Left lung (tissue), 10 donors: ENCODE data around the gene KRT27. TPM values are rescaled to one million over a fixed set of nuclear protein-coding genes. Genes with fewer than 3 reads are reported as not detected.

Source experiments
- ATAC-seq: fragments of 200-7000 bp; cut with Tn5 transposase; one replicate; pipeline ENCODE4 v1.9.1; 2020; ENCODE audit warnings: moderate library complexity
- DNase-seq, 4 donors: peaks; one replicate each; pipeline ENCODE4 v3.0.0-alpha.2; 2013 to 2020
- H3K27ac ChIP-seq, 2 donors: fragments of 200-600 bp; sonication (generic) in 1 of 2; one replicate each; pipeline versions ENCODE4 v1.5.0 to v1.8.0; 2020 to 2021
- H3K27me3 ChIP-seq, 2 donors: fragments of 200-600 bp; sonication (generic) in 1 of 2; one replicate each; pipeline versions ENCODE4 v1.5.0 to v1.8.0; 2020 to 2021
- H3K36me3 ChIP-seq, 2 donors: fragments of 200-600 bp; sonication (generic) in 1 of 2; one replicate each; pipeline versions ENCODE4 v1.5.0 to v1.8.0; 2020 to 2021
- H3K4me1 ChIP-seq, 2 donors: fragments of 200-600 bp; one replicate each; pipeline ENCODE4 v1.8.0; 2021
- H3K4me3 ChIP-seq, 2 donors: fragments of 200-600 bp; sonication (generic) in 1 of 2; one replicate each; pipeline versions ENCODE4 v1.5.0 to v1.8.0; 2020 to 2021; ENCODE audit warnings: mild to moderate bottlenecking in 1 of 2
- H3K9me3 ChIP-seq, 2 donors: fragments of 200-600 bp; sonication (generic) in 1 of 2; one replicate each; pipeline versions ENCODE4 v1.5.0 to v1.8.0; 2020 to 2021
- intact Hi-C, 2 donors: fragments of 100-400 bp; cut with DNase I; formaldehyde crosslinking; loops; one replicate each; pipeline versions ENCODE4 v1.11.2 to v1.14.2; 2022
- polyA plus RNA-seq, 6 donors: library from polyadenylated mRNA; unstranded; fragments of 120-200 nt; gene quantifications; one replicate each; pipeline ENCODE4 v1.2.1, GENCODE V29; 2013; ENCODE audit not compliant: insufficient read length in 6 of 6
- total RNA-seq, 2 donors: library from RNA; stranded (reverse); fragmentation: NEBNext Ultra II Directional; extraction: Animal tissue kit (Norgen Biotek cat#: 25700); gene quantifications; one replicate each; pipeline ENCODE4 v1.2.1, GENCODE V29; 2021
- TF ChIP-seq, protein P1 (sequence below), 2 donors: fragments of 200-600 bp; sonication (generic) in 1 of 2; IDR thresholded peaks; one replicate each; pipeline versions ENCODE4 v1.5.0 to v1.8.0; 2021; ENCODE audit warnings: antibody characterized with exemption in 2 of 2
- donor health status: DM: no; HTN: yes; CAD: no.
- donor health status: DM: no; HTN: no; CAD: no.

The KRT27 gene
- total and polyA plus RNA-seq, 8 donors = 0.18 to 0.64 (median 0.38) TPM; not detected in 1

DNA sequence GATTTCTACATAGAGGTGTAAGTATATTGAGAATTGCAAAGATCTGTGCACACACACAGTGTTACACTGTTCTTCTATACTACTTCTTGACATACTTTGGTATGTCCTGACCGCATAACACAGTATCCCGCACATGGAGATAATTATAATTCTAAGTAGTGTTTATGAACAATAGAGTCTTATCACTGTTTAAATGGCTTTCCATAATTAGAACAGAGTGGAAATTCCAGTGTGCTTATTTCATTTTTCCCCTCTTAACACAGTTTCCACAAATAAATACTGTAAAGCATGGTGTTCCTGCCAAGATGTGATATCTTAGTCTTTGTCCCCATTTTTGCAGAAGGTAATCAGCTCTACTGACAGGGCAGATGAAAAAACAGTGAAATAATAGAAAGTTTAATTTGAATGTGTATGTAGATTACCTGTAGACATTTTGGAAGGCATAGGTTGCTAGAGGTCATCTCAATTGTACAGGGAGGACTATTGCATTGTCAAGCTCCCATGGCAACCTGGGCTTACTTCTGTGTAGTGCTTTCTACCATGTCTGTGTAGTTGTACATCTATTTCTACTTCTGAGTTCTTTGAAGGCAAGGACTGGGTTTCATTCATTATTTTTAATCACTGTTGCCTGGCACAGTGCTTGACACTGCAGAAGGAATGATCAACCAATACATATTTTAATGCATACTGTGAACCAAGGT lies 27.5 kb upstream of the KRT27 start:
- H3K27me3 ChIP-seq = peaks cover 10 to 86% of the 10 kb centered on the region in 2 donors
- peak; percentile 32 for ATAC-seq

DNA sequence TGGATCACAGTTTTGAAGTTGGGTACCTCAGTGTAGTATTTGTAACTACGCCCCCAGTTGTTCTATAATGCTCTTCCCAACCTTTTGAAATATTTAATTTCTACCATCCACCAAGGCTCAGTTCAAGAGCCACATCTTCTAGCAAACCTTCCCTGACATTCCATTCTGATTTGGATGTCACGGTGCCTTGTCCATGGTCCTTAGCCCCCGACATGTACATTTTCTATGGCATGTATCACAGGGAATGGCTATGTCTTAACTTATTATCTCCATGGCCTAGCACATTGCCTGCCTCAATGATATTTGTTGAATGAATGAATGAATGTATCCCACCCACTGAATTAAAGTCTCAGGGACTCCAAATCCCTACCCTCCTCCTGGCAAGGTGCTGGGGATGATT lies 23.8 kb upstream of the KRT27 start:
- Histone ChIP-seq H3K4me3 (no peak overlapping the region), H3K9me3 (no peaks in the 10 kb centered on the region), H3K4me1 (no peaks in the 10 kb centered on the region), H3K36me3 (no peaks in the 10 kb centered on the region), H3K27me3 (peaks cover 12 to 83% of the 10 kb centered on the region in 2 donors), H3K27ac (no peak overlapping the region)
- ATAC-seq (no peak), DNase-seq (no peak)
- intact Hi-C loops = loop anchor here in 1 of 2 donors (10.0 kb wide), 1 partner anchor 859 kb away; no protein-coding TSS in a partner anchor
- TF ChIP-seq, protein P1, sequence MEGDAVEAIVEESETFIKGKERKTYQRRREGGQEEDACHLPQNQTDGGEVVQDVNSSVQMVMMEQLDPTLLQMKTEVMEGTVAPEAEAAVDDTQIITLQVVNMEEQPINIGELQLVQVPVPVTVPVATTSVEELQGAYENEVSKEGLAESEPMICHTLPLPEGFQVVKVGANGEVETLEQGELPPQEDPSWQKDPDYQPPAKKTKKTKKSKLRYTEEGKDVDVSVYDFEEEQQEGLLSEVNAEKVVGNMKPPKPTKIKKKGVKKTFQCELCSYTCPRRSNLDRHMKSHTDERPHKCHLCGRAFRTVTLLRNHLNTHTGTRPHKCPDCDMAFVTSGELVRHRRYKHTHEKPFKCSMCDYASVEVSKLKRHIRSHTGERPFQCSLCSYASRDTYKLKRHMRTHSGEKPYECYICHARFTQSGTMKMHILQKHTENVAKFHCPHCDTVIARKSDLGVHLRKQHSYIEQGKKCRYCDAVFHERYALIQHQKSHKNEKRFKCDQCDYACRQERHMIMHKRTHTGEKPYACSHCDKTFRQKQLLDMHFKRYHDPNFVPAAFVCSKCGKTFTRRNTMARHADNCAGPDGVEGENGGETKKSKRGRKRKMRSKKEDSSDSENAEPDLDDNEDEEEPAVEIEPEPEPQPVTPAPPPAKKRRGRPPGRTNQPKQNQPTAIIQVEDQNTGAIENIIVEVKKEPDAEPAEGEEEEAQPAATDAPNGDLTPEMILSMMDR (IDR thresholded peaks at IDR 0.05) = no peak

More for the DNA sequence above, 27.5 kb upstream of the KRT27 start:
- Histone ChIP-seq H3K4me1 (no peaks in the 10 kb centered on the region), H3K9me3 (no peaks in the 10 kb centered on the region), H3K4me3 (no peak overlapping the region), H3K27ac (no peak overlapping the region), H3K36me3 (no peaks in the 10 kb centered on the region)
- TF ChIP-seq, protein P1 (IDR thresholded peaks at IDR 0.05) = no peak
- no peak for DNase-seq
- intact Hi-C loops = loop anchor here in 1 of 2 donors (10.0 kb wide), 1 partner anchor 855 kb away; no protein-coding TSS in a partner anchor

DNA sequence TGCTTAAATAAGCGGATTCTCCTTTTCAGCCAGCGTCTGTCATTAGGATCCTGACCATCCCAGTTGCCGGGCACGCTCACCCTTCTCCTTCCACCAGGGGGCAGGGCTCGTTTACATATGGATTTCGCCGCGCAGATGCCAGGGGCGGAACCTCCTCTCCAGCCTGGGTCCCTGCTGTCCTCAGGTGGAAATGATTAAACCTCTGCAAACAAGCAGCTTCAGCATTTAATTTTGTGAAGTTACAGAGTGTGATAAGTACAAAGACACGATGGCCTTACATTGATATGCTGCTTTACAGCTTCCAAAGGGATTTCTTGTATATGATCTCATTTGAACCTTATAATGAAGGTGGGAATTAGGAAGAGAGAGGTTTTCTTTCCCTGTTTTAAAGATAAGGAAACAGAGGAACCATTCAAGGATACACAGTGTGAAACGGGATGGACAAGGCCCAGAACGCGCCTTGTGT lies 21.3 kb upstream of the KRT27 start:
- Histone ChIP-seq H3K4me1 (no peaks in the 10 kb centered on the region), H3K4me3 (no peak overlapping the region), H3K36me3 (no peaks in the 10 kb centered on the region), H3K27me3 (peaks cover 20 to 82% of the 10 kb centered on the region in 2 donors), H3K9me3 (no peaks in the 10 kb centered on the region), H3K27ac (no peak overlapping the region)
- DNase-seq = peak; percentile 47 to 88 (median 73)
- TF ChIP-seq, protein P1 (IDR thresholded peaks at IDR 0.05) = peak; percentile 61 to 91
- ATAC-seq = peak; percentile 100
- intact Hi-C loops = loop anchor here in 1 of 2 donors (10.0 kb wide), 1 partner anchor 861 kb away; no protein-coding TSS in a partner anchor

GRCh38 chr17:40801157-40801556 lies 18.8 kb upstream of the KRT27 start:
- DNase-seq (no peak), ATAC-seq (no peak)
- Histone ChIP-seq H3K27ac (no peak overlapping the region), H3K4me1 (no peaks in the 10 kb centered on the region), H3K9me3 (no peaks in the 10 kb centered on the region), H3K27me3 (peaks cover 22 to 79% of the 10 kb centered on the region in 2 donors), H3K4me3 (no peak overlapping the region), H3K36me3 (no peaks in the 10 kb centered on the region)
- intact Hi-C loops = loop anchor here in 1 of 2 donors (10.0 kb wide), 1 partner anchor 864 kb away; no protein-coding TSS in a partner anchor
- TF ChIP-seq, protein P1 (IDR thresholded peaks at IDR 0.05) = no peak

DNA sequence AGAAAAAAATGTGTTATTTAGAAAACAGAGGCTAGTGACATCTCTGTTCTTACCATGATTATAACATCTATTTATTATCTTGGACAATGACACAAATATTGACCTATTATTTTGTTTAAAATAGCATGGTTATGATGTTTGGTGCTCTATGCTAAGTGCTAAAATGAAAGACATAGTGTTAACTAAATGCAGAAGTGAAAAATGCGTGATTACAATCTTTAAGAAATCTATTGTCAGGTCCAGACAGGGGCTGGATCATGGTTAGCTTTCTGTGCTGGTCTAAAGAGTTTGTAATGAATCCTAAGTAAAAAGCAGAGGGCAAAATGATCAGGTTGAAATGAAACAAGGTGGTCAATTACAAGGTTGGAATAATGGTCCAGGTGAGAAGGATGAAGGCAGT lies 18.0 kb upstream of the KRT27 start:
- Histone ChIP-seq H3K4me1 (no peaks in the 10 kb centered on the region), H3K36me3 (no peaks in the 10 kb centered on the region), H3K9me3 (no peaks in the 10 kb centered on the region), H3K27me3 (peaks cover 22 to 74% of the 10 kb centered on the region in 2 donors), H3K4me3 (no peak overlapping the region), H3K27ac (no peak overlapping the region)
- TF ChIP-seq, protein P1 (IDR thresholded peaks at IDR 0.05) = no peak
- intact Hi-C loops = loop anchor here in 1 of 2 donors (10.0 kb wide), 1 partner anchor 864 kb away; no protein-coding TSS in a partner anchor
- DNase-seq = no peak
- ATAC-seq = no peak
